ENCODE data around the gene ASTN1.

ASTN1 gene

DNA sequence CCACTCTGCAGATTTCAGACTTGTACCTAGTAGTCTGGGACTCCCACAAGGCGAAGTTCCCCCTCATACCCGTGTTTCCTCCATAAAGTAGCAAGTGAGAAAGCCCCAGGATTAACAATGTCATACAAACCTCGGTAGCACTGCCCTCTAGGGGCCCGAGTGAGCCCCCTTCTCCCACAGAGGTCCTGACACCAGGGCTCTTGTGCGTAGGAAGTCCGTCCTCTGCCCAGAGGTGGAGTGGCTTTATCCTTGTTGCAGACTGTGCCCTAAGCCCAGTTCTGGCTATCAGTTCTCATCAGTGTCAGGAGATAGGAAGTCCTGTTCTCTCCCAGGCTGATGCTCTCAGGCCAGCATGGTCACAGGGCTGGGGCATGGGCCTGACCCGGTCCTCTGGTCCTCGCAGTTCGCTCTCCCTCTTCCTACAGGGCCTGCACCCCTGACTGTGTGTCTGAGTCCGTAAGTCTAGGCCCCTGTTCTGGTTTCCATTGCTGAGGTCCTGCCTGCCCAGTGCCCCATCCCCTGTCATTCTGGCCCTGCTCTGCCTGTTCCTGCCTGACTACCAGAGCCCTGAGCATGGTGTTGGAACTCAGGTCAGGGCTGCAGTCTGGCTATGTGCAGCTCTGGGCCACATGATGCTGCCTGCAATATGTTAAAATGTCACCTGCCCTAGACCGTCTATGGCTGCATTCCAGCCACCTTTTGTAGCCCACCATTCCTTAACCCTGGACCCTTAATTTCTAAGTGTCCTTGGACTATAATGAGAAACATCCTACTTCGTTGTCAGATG, 285.6 kb downstream of the ASTN1 start:
- TF ChIP-seq FOXP2 (optimal IDR thresholded peaks at IDR 0.05; ENCODE audit: borderline replicate concordance, extremely low read depth, extremely low read length, insufficient read depth), result no peak
- no peak for TF ChIP-seq SIN3A (IDR thresholded peaks at IDR 0.05; ENCODE audit: borderline replicate concordance, insufficient read depth, low read length)

DNA sequence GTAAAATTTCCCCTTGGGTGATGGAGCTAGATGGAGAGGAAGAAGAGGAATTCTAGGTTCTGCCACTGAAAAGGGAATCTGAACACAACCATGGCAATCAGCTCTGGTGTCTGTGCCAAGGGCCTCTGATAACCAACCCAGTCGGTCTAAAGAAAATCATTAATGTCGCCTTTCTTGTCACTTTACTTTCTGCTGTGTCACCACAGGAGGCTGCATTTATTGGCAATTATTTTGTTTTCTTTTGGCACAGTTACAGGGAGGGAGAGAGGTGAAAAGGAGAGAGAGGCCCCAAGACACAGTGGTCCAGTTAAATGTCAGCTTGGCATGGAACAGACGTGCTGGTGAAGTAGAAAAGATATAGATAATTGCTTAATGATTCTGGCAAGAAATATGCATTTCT, 287.0 kb downstream of the ASTN1 start:
- no peak for TF ChIP-seq POLR2AphosphoS5 (IDR thresholded peaks at IDR 0.05; ENCODE audit: low read depth, low read length)
- no peak for TF ChIP-seq TAF1 (IDR thresholded peaks at IDR 0.05; ENCODE audit: borderline replicate concordance, insufficient read depth, low read length)
- no peak for TF ChIP-seq FOXP2 (optimal IDR thresholded peaks at IDR 0.05; ENCODE audit: borderline replicate concordance, extremely low read depth, extremely low read length, insufficient read depth)

DNA sequence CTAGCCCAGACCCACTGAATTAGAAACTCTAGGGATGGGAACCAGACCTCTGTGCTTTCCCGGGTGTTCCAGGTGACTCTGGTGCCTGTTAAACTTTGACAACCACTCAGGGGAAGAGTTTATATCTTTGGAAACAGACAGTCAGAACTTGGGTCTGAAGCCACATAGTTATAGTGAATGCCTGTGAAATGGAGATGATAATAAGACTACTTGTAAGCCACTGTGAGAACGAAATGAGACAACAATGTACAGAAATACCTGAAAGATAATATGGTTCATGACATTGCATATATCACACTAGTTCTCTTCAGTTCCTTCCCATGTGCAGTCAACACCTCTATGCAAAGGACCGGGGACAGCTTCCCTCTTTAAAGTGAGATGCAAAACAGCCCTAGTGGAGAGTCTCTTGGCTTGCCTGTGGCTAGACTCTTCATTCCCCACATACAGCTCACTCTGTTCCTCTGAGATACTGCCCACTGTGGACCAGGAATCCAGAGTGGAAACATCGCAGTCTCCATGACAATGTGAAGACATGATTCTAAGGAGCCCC, 287.5 kb downstream of the ASTN1 start:
- no peak for TF ChIP-seq POLR2AphosphoS5 (IDR thresholded peaks at IDR 0.05; ENCODE audit: low read depth, low read length)
- TF ChIP-seq, protein P1, sequence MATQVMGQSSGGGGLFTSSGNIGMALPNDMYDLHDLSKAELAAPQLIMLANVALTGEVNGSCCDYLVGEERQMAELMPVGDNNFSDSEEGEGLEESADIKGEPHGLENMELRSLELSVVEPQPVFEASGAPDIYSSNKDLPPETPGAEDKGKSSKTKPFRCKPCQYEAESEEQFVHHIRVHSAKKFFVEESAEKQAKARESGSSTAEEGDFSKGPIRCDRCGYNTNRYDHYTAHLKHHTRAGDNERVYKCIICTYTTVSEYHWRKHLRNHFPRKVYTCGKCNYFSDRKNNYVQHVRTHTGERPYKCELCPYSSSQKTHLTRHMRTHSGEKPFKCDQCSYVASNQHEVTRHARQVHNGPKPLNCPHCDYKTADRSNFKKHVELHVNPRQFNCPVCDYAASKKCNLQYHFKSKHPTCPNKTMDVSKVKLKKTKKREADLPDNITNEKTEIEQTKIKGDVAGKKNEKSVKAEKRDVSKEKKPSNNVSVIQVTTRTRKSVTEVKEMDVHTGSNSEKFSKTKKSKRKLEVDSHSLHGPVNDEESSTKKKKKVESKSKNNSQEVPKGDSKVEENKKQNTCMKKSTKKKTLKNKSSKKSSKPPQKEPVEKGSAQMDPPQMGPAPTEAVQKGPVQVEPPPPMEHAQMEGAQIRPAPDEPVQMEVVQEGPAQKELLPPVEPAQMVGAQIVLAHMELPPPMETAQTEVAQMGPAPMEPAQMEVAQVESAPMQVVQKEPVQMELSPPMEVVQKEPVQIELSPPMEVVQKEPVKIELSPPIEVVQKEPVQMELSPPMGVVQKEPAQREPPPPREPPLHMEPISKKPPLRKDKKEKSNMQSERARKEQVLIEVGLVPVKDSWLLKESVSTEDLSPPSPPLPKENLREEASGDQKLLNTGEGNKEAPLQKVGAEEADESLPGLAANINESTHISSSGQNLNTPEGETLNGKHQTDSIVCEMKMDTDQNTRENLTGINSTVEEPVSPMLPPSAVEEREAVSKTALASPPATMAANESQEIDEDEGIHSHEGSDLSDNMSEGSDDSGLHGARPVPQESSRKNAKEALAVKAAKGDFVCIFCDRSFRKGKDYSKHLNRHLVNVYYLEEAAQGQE (IDR thresholded peaks at IDR 0.05; ENCODE audit: insufficient read depth in 1 of 2, low read depth in 2 of 2, low read length in 2 of 2), result no peak
- TF ChIP-seq FOXP2 (optimal IDR thresholded peaks at IDR 0.05; ENCODE audit: borderline replicate concordance, extremely low read depth, extremely low read length, insufficient read depth), result no peak
- no peak for TF ChIP-seq TAF1 (IDR thresholded peaks at IDR 0.05; ENCODE audit: borderline replicate concordance, insufficient read depth, low read length)
- no peak for TF ChIP-seq SIN3A (IDR thresholded peaks at IDR 0.05; ENCODE audit: borderline replicate concordance, insufficient read depth, low read length)

DNA sequence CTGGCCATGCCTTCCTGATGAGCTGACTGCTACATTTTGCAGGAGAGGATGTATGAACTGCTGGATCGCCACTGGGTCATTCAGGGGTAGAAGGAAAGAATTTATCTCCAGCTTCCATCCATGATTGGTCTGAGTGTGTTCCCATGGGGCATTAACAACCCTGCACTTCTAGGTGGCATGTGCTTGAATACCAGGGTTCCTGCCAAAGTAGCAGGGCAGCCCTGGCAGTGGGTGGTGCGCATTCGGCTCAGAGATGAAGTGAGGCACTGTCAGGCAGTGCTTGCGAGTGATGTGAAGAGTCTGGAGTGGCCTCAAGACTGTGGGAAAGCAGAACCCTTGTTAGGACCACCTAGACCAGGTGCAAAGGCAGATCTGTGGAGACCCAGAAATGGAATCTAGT, 294.9 kb downstream of the ASTN1 start:
- TF ChIP-seq, protein P1 (IDR thresholded peaks at IDR 0.05; ENCODE audit: insufficient read depth in 1 of 2, low read depth in 2 of 2, low read length in 2 of 2), result no peak
- TF ChIP-seq SIN3A (IDR thresholded peaks at IDR 0.05; ENCODE audit: borderline replicate concordance, insufficient read depth, low read length), result no peak
- no peak for TF ChIP-seq FOXP2 (optimal IDR thresholded peaks at IDR 0.05; ENCODE audit: borderline replicate concordance, extremely low read depth, extremely low read length, insufficient read depth)
- TF ChIP-seq TAF1 (IDR thresholded peaks at IDR 0.05; ENCODE audit: borderline replicate concordance, insufficient read depth, low read length), result no peak
- no peak for TF ChIP-seq POLR2AphosphoS5 (IDR thresholded peaks at IDR 0.05; ENCODE audit: low read depth, low read length)

DNA sequence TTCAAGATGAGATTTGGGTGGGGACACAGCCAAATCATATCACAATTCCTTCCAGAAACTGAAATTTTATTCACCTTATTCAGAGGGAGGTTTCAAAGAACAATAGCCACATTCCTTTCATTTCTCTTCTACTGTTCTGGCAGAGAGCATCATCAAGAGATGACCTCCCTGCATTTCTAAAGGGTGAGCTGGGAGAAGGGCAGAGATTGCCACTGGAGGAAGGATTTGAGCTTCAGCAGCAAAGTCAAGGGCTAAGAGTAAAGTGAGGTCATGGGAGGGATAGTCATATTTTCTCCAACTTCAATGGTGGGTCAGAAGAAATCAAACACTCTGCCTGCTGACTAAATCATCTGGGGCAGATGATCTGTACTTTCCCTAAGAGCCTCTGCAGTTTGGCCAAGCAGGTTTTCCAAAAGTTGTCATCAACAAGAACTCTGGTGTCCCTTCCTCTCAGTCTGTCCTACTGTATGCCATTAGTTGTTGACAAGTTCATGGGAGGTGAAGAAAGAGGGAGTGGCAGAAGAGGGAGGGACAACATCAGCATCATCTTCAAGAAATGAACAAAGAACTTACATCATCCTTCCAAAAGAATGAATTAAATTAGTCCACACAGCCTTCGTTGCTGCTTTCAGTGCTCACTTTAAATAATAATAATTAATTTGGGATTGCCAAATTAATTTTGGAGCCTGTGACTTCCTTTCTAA, 298.3 kb downstream of the ASTN1 start:
- TF ChIP-seq FOXP2 (optimal IDR thresholded peaks at IDR 0.05; ENCODE audit: borderline replicate concordance, extremely low read depth, extremely low read length, insufficient read depth) (no peak), POLR2AphosphoS5 (IDR thresholded peaks at IDR 0.05; ENCODE audit: low read depth, low read length) (no peak), TAF1 (IDR thresholded peaks at IDR 0.05; ENCODE audit: borderline replicate concordance, insufficient read depth, low read length) (no peak), SIN3A (IDR thresholded peaks at IDR 0.05; ENCODE audit: borderline replicate concordance, insufficient read depth, low read length) (no peak)
- TF ChIP-seq, protein P1 (IDR thresholded peaks at IDR 0.05; ENCODE audit: insufficient read depth in 1 of 2, low read depth in 2 of 2, low read length in 2 of 2), result no peak
